Measurements from ENCODE around the gene FOXF2. TPM values are rescaled to one million over a fixed set of nuclear protein-coding genes. Genes with fewer than 3 reads are reported as not detected.

Gene FOXF2
- polyA plus RNA-seq, 1 donor from 2014 or later = not detected

DNA sequence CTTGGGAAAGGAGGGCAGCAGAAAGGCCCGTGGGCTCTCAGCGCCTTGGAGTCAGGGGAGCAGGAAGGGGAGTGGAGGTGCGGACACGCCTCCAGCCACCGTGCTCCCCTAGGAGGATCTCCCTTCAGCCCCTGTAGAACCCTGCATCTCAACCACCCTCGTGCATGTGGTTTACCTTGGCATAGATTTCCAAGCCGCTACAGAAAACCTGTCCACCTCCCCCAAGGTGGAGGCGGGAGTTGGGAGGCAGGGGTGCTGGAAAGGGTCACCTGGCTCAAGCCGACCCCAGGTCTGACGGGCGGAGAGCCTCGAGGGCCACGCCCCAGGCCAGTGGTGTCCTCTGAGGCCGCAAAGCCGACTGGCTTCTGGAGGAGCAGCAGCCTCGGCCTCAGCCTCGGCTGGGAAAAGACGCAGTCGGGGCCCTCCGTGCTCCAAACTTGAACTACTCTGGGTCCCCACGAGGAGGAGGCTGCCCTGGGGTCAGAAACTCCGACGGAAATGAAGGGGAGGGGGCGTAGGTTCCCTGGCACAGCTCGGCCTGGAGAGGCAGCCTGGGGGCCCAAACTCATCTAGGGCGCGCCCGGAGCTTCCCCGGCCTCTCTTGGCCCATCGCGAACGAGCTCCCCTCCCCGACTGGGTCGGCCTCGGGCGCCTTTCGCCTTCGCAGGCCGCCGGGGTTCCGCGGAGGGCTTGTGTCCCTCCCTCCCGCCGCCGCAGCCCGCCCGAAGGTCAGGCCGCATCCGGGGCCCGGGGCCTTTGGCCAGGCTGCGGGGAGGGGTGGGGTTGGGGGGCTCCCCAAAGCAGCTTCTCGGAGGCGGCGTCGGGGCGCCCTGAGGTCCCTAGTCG lies 6.3 kb upstream of the FOXF2 start:
- Mint-ChIP-seq H3K4me1 (peaks cover 15 to 30% (median 17%) of the 10 kb centered on the region in 3 donors), H3K36me3 (no peaks in the 10 kb centered on the region), H3K9me3 (peaks cover 0 to 5% (median 0%) of the 10 kb centered on the region in 3 donors), H3K27ac (peak overlapping the region in 2 of 3 donors; percentile 10 to 91), H3K4me3 (no peak overlapping the region), H3K27me3 (peaks cover 68% of the 10 kb centered on the region)

DNA sequence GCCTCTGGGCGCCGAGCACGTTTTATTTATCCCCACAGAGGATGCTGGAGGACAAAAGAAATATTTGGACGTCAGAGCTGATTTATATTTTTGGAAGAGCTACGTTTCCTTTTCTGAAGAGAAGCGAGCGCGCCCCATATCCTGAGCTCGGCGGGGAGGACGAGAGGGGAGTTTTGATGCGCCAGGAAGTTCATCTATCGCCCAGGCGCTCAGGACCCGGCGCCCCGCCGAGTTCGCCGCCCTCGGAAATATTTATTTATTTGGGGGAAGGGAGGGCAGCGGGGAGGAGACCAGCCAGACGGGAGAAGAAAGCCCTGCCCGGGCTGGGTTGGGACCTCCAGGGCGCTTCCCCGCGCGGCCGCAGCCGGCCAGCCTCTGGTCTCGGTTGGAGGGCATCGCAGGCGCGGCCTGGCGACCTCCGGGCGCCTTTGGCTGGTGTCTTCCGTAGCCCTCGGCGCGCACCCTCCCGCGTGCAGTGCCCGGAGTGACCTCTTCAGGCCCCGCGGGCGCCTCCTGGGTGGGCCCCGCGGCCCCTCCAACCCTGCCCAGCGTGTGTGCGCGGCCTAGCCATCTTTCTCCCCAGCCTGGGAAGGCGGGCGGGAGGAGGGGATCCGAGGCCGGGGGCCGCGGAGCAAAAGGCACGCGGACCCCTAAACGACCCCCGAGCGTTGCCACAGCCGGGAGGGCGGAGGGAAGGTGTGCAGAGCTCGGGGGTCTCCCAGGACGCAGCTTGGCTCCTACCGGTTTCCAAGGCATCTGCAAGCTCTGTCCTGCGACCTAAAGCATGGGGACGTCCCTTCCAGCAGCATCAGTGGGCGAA lies 5.4 kb upstream of the FOXF2 start:
- H3K4me3 Mint-ChIP-seq = no peak overlapping the region
- peaks cover 19 to 36% (median 23%) of the 10 kb centered on the region in 3 donors for H3K4me1 Mint-ChIP-seq
- H3K27me3 Mint-ChIP-seq = peaks cover 76% of the 10 kb centered on the region
- H3K36me3 Mint-ChIP-seq = peaks cover 1% of the 10 kb centered on the region
- peaks cover 0 to 5% (median 0%) of the 10 kb centered on the region in 3 donors for H3K9me3 Mint-ChIP-seq
- peak overlapping the region in 2 of 3 donors; percentile 46 to 91 for H3K27ac Mint-ChIP-seq

DNA sequence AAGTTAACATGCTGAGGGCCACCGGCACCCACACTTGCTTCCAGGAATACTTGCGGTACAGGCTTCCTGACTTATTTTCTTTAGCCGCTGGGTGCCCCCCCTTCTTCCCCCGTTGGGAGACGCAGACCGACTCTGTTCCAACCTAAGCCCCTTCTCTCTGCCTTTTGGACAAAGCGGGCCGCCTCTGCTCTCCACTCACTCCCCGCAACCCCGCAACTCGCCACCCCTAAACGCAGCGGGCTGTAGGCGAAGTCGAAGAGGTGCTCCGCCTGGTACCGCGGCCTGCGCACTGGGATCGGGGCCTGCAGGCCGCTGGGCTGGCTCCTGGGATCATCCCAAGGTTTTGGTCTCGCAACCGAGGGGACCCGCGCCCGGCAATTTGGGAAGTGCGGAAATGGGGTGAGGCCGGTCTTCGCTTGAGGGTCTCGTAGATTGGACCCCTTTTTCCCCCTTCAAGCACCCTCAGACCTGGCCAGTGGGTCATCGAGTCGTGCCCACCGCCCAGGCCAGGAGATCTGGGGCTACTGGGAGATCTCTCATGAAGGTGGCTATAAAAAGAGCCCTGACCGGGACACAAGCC lies 4.7 kb upstream of the FOXF2 start:
- H3K27ac Mint-ChIP-seq = peak overlapping the region; percentile 10 to 83 (median 46)
- H3K9me3 Mint-ChIP-seq = peaks cover 0 to 5% (median 0%) of the 10 kb centered on the region in 3 donors
- no peak overlapping the region for H3K4me3 Mint-ChIP-seq
- H3K27me3 Mint-ChIP-seq = peaks cover 70% of the 10 kb centered on the region
- peaks cover 1% of the 10 kb centered on the region for H3K36me3 Mint-ChIP-seq
- peaks cover 18 to 32% (median 20%) of the 10 kb centered on the region in 3 donors for H3K4me1 Mint-ChIP-seq

DNA sequence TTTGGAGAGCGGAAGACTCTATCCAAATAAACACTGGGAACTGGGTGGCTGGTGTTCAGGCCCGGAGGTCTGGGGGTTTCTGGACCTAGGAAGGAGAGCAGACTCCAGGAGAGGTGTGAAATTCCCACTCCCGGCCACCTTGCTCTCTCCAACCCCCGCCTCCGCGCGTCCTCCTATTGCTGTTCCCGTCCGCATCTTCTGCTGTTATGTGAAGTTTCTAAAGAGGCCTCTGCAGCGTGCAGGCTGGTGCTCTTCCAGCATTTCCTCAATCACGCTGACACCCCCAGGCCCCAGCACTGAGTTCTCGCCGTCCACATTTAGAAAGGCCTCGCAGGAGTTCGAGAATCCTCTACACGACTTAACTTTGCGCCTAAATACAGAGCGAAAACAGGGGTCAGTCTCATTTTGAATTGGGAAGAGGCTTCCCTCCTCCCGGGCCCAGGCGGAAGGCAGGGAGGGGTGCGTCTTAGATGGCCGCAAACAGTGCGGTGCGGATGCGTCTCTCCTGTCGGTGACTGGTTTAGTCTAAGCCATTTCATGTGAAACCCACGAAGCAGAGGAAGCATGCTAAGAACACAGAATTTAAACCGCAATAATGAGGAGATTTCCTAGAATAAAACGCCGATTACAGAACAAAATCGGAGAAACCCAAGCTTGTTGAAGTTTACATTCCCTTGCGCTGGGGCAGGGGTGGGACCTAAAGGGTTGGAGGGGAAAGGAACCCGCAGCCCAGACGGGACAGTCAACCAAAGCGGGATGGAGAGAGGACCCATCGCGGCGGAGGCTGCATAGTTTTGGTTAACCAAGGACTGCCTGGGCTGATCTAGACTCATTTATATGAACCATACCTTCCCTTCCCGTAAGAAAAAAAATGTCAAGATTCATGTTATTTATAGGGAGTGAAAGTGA lies 4.0 kb upstream of the FOXF2 start:
- Mint-ChIP-seq H3K9me3 (peaks cover 0 to 3% (median 0%) of the 10 kb centered on the region in 3 donors), H3K27me3 (peaks cover 66% of the 10 kb centered on the region), H3K4me3 (peak overlapping the region; percentile 23 to 78 (median 43)), H3K36me3 (peaks cover 1% of the 10 kb centered on the region), H3K27ac (peak overlapping the region; percentile 13 to 83 (median 83)), H3K4me1 (peaks cover 15 to 30% (median 18%) of the 10 kb centered on the region in 3 donors)

DNA sequence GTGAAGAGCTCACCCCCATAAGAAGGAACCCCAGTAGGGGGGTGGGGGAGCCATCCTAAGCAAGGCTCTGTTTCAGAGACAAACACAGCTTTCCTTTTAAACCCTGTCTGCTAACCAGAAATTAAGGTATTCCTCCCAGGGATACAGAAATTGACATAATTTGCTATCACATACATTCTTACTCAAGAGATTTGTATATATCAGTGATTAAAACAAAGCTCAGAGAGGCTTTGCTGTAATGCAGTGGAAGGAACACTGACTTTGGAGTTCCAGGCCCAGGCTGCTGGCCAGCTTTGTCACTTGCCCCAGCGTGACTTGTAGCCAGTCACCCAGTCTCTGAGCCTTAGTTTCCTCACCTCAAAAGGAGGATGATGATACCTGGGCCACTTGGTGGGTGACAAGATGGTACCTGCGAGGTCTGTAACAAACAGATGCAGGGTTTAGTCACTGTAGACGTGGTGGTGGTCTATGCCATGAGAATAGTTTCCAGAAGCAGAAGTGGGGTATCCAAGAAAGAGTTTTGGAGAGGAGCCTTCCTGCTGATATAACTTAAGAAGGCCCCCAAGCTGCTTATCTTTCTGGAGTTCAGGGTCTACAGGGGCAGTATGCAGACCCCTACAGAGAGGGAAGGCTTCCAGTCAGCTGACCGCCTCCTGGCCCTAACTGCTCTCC lies 3.2 kb upstream of the FOXF2 start:
- Mint-ChIP-seq H3K36me3 (peaks cover 1% of the 10 kb centered on the region), H3K27ac (peak overlapping the region in 2 of 3 donors; percentile 83), H3K27me3 (peaks cover 58% of the 10 kb centered on the region), H3K9me3 (no peaks in the 10 kb centered on the region), H3K4me3 (peak overlapping the region in 2 of 4 donors; percentile 23 to 44), H3K4me1 (peaks cover 10 to 22% (median 12%) of the 10 kb centered on the region in 3 donors)

DNA sequence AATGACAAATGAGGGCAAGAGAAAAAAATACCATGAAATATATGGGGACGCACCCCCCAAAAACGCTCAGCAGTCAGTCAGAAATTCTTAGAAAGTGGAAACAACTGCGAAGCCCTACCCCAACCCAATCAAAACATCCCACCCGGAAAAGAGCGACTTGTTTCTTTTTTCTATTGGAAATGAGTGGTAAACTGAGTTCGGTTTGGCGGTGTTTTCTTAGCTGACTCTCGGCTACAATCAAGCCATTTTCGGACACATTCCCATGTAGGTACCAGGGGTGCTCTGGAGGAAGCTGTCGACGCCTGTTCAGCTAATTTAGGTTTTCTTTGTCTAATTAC lies 1.9 kb upstream of the FOXF2 start:
- H3K36me3 Mint-ChIP-seq = peaks cover 1% of the 10 kb centered on the region
- H3K9me3 Mint-ChIP-seq = no peaks in the 10 kb centered on the region
- H3K27me3 Mint-ChIP-seq = peaks cover 66% of the 10 kb centered on the region
- no peak overlapping the region for H3K27ac Mint-ChIP-seq
- H3K4me1 Mint-ChIP-seq = peaks cover 10 to 22% (median 12%) of the 10 kb centered on the region in 3 donors
- H3K4me3 Mint-ChIP-seq = peak overlapping the region in 1 of 4 donors; percentile 80

DNA sequence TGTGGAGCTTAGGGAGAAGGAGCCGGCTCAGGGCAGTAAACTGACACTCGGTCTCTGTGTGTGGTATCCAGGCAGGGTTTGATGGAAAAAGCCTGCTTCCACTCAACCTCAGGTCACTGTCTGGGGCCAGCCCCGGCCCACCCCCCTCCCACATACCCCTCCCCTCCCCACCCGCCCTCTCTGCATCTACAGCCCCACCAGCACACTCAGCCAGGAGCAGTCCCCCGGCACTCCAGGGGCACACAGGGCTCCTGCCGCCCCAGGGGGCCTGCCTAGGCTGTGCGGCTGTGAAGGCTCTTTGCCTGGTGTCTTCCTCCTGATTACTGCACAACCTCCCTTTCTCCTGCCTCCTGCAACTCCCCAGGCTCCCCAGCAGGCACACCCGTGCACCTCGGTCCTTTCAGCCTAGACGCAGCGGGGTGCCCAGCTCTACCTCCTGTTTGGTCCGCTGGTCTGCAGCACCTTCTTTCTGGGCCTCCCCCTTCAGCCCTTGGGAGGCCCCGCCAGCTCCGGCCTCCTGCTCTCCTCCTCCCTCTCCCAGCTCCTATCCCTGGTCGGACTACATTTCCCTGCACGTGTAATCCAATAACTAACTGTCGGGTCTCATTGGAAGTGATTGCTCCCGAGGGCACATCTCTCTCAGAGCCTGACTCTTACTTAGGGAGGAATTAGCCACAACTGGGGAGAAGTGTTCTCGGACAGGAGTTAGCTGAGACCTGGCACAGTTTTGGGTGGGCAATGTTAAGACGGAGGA lies 1.3 kb upstream of the FOXF2 start:
- Mint-ChIP-seq H3K9me3 (no peaks in the 10 kb centered on the region), H3K4me1 (peaks cover 10 to 22% (median 12%) of the 10 kb centered on the region in 3 donors), H3K4me3 (peak overlapping the region; percentile 65 to 87 (median 75)), H3K36me3 (peaks cover 1% of the 10 kb centered on the region), H3K27me3 (peaks cover 61% of the 10 kb centered on the region), H3K27ac (peak overlapping the region in 1 of 3 donors; percentile 57)

DNA sequence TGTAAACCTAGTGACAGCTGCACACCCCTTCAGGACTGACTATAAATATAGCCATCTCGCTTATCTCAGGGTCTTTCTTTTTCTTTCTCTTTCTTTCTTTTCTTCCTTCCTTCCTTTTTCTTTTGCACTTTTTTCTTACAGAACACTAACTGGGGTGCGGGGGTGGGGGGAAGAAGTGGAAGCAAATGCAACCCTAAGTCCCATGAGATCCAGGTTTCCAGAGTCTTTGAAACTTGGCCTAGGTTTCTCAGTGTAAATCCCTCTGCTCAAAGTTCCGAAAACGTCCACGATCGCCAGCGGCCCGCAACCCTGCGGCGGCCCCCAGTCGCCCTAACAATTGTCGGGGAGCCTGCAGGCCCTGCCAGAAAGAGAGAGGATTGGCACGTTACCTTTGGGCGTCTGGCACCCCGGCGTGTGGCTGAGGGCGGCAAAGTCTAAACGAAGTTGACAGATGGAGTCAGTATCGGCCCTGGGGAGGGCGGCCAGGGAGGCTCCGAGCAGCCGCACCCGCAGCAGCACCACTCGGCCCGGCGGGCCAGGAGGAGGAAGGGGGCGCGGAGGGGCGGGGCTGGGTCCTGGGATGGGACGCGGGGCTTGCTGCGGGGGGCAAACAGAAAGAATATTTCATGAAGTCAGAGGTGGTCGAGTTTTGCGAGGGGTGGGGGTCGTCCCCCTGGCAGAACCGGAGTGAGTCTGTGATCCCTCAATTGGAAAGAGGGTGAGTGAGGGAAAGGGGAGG lies 577 bp upstream of the FOXF2 start:
- Mint-ChIP-seq H3K27me3 (peaks cover 60% of the 10 kb centered on the region), H3K4me1 (peaks cover 10 to 22% (median 12%) of the 10 kb centered on the region in 3 donors), H3K27ac (peak overlapping the region in 1 of 3 donors; percentile 57), H3K4me3 (peak overlapping the region; percentile 70 to 91 (median 78)), H3K9me3 (no peaks in the 10 kb centered on the region), H3K36me3 (peaks cover 1% of the 10 kb centered on the region)

DNA sequence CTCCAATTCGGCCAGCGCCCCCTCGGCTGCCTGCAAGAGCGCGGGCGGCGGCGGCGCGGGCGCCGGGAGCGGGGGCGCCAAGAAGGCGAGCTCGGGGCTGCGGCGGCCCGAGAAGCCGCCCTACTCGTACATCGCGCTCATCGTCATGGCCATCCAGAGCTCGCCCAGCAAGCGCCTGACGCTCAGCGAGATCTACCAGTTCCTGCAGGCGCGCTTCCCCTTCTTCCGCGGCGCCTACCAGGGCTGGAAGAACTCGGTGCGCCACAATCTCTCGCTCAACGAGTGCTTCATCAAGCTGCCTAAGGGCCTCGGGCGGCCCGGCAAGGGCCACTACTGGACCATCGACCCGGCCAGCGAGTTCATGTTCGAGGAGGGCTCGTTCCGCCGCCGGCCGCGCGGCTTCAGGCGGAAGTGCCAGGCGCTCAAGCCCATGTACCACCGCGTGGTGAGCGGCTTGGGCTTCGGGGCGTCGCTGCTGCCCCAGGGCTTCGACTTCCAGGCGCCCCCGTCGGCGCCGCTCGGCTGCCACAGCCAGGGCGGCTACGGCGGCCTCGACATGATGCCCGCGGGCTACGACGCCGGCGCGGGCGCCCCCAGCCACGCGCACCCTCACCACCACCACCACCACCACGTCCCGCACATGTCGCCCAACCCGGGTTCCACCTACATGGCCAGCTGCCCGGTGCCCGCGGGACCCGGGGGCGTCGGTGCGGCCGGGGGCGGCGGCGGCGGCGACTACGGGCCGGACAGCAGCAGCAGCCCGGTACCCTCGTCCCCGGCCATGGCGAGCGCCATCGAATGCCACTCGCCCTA lies 963 bp downstream of the FOXF2 start:
- Mint-ChIP-seq H3K27me3 (peaks cover 49% of the 10 kb centered on the region), H3K4me3 (peak overlapping the region in 3 of 4 donors; percentile 68 to 91 (median 73)), H3K4me1 (peaks cover 8 to 18% (median 12%) of the 10 kb centered on the region in 3 donors), H3K9me3 (no peaks in the 10 kb centered on the region), H3K36me3 (peaks cover 1% of the 10 kb centered on the region), H3K27ac (no peak overlapping the region)

DNA sequence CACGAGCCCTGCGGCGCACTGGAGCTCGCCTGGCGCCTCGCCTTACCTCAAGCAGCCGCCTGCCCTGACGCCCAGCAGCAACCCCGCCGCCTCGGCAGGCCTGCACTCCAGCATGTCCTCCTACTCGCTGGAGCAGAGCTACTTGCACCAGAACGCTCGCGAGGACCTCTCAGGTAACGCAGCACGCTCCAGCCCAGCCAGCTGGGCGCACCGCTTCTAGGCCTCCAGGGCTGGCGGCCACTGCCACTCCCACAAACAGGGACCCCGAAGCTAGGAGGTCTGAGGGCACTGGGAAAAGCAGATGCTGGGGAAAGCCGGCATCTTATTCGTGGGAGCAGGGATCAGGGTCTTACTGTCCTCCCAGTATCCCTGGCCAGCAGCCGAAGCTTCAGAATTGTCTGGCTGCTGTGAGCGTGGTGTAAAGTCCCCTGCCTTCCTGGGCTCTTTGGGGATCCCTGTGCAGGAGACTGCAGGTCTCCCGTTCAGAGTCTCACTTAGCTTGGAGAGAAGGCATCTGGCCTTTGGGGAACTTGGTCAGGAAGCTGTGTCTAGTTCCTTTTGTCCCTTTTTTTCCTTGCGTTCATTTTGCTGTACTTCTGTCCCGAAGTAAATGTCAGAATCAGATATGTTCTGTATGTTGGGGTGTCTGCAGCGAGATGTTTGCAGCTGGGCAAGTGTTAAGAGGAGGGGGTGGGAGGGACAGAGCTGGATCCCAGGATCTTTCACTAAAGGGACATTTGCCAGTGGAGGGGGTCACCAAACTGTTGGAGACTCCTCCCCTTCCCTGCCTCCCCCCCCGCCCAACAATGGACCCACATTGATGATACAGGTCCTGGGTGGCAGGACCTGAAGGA lies 1.8 kb downstream of the FOXF2 start:
- no peaks in the 10 kb centered on the region for H3K9me3 Mint-ChIP-seq
- peaks cover 48% of the 10 kb centered on the region for H3K27me3 Mint-ChIP-seq
- peaks cover 1% of the 10 kb centered on the region for H3K36me3 Mint-ChIP-seq
- H3K4me1 Mint-ChIP-seq = peaks cover 7 to 15% (median 12%) of the 10 kb centered on the region in 3 donors
- peak overlapping the region; percentile 27 to 78 (median 54) for H3K4me3 Mint-ChIP-seq
- H3K27ac Mint-ChIP-seq = peak overlapping the region in 1 of 3 donors; percentile 38

DNA sequence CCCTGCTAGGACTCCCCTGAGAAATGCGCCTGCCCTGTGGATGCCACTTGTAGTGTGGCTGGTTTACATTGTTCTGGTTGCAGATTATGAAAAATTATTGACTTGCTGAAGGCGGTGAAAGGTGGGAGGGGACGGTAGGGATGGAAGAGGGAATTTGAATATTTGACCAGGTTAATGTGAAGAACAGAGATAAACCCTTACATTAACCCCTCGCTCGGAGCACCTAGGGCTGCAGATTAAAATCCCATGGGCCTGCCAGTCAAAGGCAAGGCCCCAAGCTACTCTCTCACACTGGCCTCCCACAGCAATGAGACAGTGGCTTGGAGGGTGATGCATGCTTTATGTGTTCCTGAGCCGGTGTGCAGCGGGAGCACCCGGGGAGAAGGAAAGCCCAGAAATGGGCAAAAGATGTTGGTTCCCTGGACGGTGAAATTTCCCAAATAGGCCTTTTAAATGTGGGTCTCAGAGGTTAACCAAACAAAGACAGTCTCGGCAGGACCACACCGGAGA lies 2.5 kb downstream of the FOXF2 start:
- H3K4me1 Mint-ChIP-seq = peaks cover 8 to 15% (median 13%) of the 10 kb centered on the region in 3 donors
- H3K27ac Mint-ChIP-seq = peak overlapping the region in 1 of 3 donors; percentile 38
- H3K27me3 Mint-ChIP-seq = peaks cover 49% of the 10 kb centered on the region
- H3K36me3 Mint-ChIP-seq = peaks cover 1% of the 10 kb centered on the region
- no peaks in the 10 kb centered on the region for H3K9me3 Mint-ChIP-seq
- peak overlapping the region in 1 of 4 donors; percentile 25 for H3K4me3 Mint-ChIP-seq
